WTC11 (cell line): ENCODE data around the gene ARFIP1. TPM values are rescaled to one million over a fixed set of nuclear protein-coding genes. Genes with fewer than 3 reads are reported as not detected.

ENCODE experiments used
- ATAC-seq: fragments of 200-7000 bp; cut with Tn5 transposase; 2 replicates; pipeline ENCODE4 v1.10.0; 2021; ENCODE audit warnings: mild to moderate bottlenecking, moderate library complexity
- CTCF ChIA-PET: fragments of 300-600 bp; sonication (Branson Sonifier 250); formaldehyde crosslinking; loops from one replicate; lab custom pipeline; 2021; ENCODE audit warnings: antibody characterized with exemption; lab: Charles Lee
- POLR2A ChIA-PET: fragments of 350-600 bp; sonication (Branson Sonifier 250); formaldehyde crosslinking; loops from one replicate; lab custom pipeline; 2021; ENCODE audit warnings: antibody characterized with exemption; lab: Charles Lee
- DNase-seq: peaks from one replicate; pipeline ENCODE4 v3.0.0; 2021; ENCODE audit warnings: low spot score
- H3K27ac Mint-ChIP-seq: 2 replicates; pipeline ENCODE4 v1.8.0; 2021; ENCODE audit warnings: mixed read lengths
- H3K27me3 Mint-ChIP-seq: 2 replicates; pipeline ENCODE4 v1.8.0; 2021; ENCODE audit warnings: low read depth, mild to moderate bottlenecking, moderate library complexity, mixed read lengths
- H3K36me3 Mint-ChIP-seq: 2 replicates; pipeline ENCODE4 v1.8.0; 2021; ENCODE audit warnings: mixed read lengths
- H3K4me1 Mint-ChIP-seq: 2 replicates; pipeline ENCODE4 v1.8.0; 2022; ENCODE audit warnings: mixed read lengths
- H3K4me3 Mint-ChIP-seq: 2 replicates; pipeline ENCODE4 v1.8.0; 2021; ENCODE audit warnings: mild to moderate bottlenecking, moderate library complexity, mixed read lengths
- H3K9me3 Mint-ChIP-seq: 2 replicates; pipeline ENCODE4 v1.8.0; 2021; ENCODE audit warnings: mixed read lengths
- AR ChIP-seq: fragments of 250-450 bp; sonication (Bioruptor Pico); IDR thresholded peaks from 2 replicates; pipeline ENCODE4 v1.9.0; 2021; ENCODE audit warnings: mild to moderate bottlenecking
- ATF1 ChIP-seq: sonication (generic); formaldehyde crosslinking; IDR thresholded peaks from 2 replicates; pipeline ENCODE4 v1.8.1; 2023; ENCODE audit warnings: mild to moderate bottlenecking, moderate library complexity, missing genetic modification reagents
- ATF2 ChIP-seq: sonication (generic); formaldehyde crosslinking; IDR thresholded peaks from 2 replicates; pipeline ENCODE4 v1.8.1; 2022; ENCODE audit warnings: low read depth, missing genetic modification reagents, borderline replicate concordance
- CREM ChIP-seq: sonication (generic); formaldehyde crosslinking; IDR thresholded peaks from 2 replicates; pipeline ENCODE4 v1.8.1; 2022; ENCODE audit warnings: mild to moderate bottlenecking, missing genetic modification reagents, moderate library complexity
- E2F5 ChIP-seq: sonication (generic); formaldehyde crosslinking; IDR thresholded peaks from 2 replicates; pipeline ENCODE4 v1.8.1; 2022; ENCODE audit warnings: mild to moderate bottlenecking, moderate library complexity, missing genetic modification reagents
- EMX1 ChIP-seq: fragments of 250-450 bp; sonication (Bioruptor Pico); IDR thresholded peaks from 2 replicates; pipeline ENCODE4 v1.8.0; 2021; ENCODE audit warnings: mild to moderate bottlenecking
- ETV6 ChIP-seq: sonication (generic); formaldehyde crosslinking; IDR thresholded peaks from 2 replicates; pipeline ENCODE4 v1.8.1; 2022; ENCODE audit warnings: mild to moderate bottlenecking, missing genetic modification reagents
- FOXK1 ChIP-seq: sonication (generic); formaldehyde crosslinking; IDR thresholded peaks from 2 replicates; pipeline ENCODE4 v1.8.0; 2022; ENCODE audit warnings: mild to moderate bottlenecking, moderate library complexity, missing genetic modification reagents
- JAZF1 ChIP-seq: fragments of 250-450 bp; sonication (Bioruptor Pico); IDR thresholded peaks from 2 replicates; pipeline ENCODE4 v1.9.0; 2021; ENCODE audit warnings: moderate library complexity, mild to moderate bottlenecking, inconsistent platforms
- JUN ChIP-seq: sonication (generic); formaldehyde crosslinking; IDR thresholded peaks from 2 replicates; pipeline ENCODE4 v1.8.0; 2023; ENCODE audit warnings: mild to moderate bottlenecking, missing genetic modification reagents
- NFATC4 ChIP-seq: fragments of 250-450 bp; sonication (Bioruptor Pico); IDR thresholded peaks from 2 replicates; pipeline ENCODE4 v1.9.0; 2021; ENCODE audit warnings: mild to moderate bottlenecking
- NFYB ChIP-seq: sonication (generic); formaldehyde crosslinking; conservative IDR thresholded peaks from 2 replicates; pipeline ENCODE4 v1.8.0; 2022; ENCODE audit warnings: low read depth, missing genetic modification reagents
- OVOL2 ChIP-seq: fragments of 250-450 bp; sonication (Bioruptor Pico); IDR thresholded peaks from 2 replicates; pipeline ENCODE4 v1.9.0; 2021; ENCODE audit warnings: mild to moderate bottlenecking, borderline replicate concordance
- RORB ChIP-seq: fragments of 250-450 bp; sonication (Bioruptor Pico); IDR thresholded peaks from 2 replicates; pipeline ENCODE4 v1.9.0; 2021; ENCODE audit warnings: mild to moderate bottlenecking
- SMAD3 ChIP-seq: sonication (generic); formaldehyde crosslinking; IDR thresholded peaks from 2 replicates; pipeline ENCODE4 v1.8.0; 2022; ENCODE audit warnings: missing genetic modification reagents, mild to moderate bottlenecking, borderline replicate concordance
- USF2 ChIP-seq: sonication (generic); formaldehyde crosslinking; IDR thresholded peaks from 2 replicates; pipeline ENCODE4 v1.8.1; 2023; ENCODE audit warnings: mild to moderate bottlenecking, missing genetic modification reagents, moderate library complexity
- ZNF121 ChIP-seq: sonication (generic); formaldehyde crosslinking; IDR thresholded peaks from 2 replicates; pipeline ENCODE4 v1.8.0; 2023; ENCODE audit warnings: missing genetic modification reagents
- ZNF138 ChIP-seq: sonication (generic); formaldehyde crosslinking; conservative IDR thresholded peaks from 2 replicates; pipeline ENCODE4 v1.8.1; 2022; ENCODE audit warnings: mild to moderate bottlenecking, moderate library complexity, missing genetic modification reagents
- ZNF219 ChIP-seq: sonication (generic); formaldehyde crosslinking; IDR thresholded peaks from 2 replicates; pipeline ENCODE4 v1.8.0; 2023; ENCODE audit warnings: missing genetic modification reagents, mild to moderate bottlenecking, borderline replicate concordance
- ZNF317 ChIP-seq: sonication (generic); formaldehyde crosslinking; IDR thresholded peaks from 2 replicates; pipeline ENCODE4 v1.8.1; 2023; ENCODE audit warnings: low read depth, mild to moderate bottlenecking, moderate library complexity, missing genetic modification reagents, borderline replicate concordance
- ZNF396 ChIP-seq: fragments of 250-450 bp; sonication (Bioruptor Pico); IDR thresholded peaks from 2 replicates; pipeline ENCODE4 v1.8.0; 2021; ENCODE audit warnings: mild to moderate bottlenecking, moderate library complexity, borderline replicate concordance
- ZNF425 ChIP-seq: fragments of 250-450 bp; sonication (Bioruptor Pico); conservative IDR thresholded peaks from 2 replicates; pipeline ENCODE4 v1.9.0; 2021; ENCODE audit warnings: mild to moderate bottlenecking
- ZNF512 ChIP-seq: sonication (generic); formaldehyde crosslinking; IDR thresholded peaks from 2 replicates; pipeline ENCODE4 v1.8.1; 2022; ENCODE audit warnings: missing genetic modification reagents, borderline replicate concordance
- total RNA-seq: library from RNA; stranded (reverse); gene quantifications from 3 replicates; pipeline ENCODE4 v1.2.3, GENCODE V29; 2021

ARFIP1 gene
- total RNA-seq, 1 experiment from 2014 or later, result 35.3 TPM

GRCh38 chr4:152898606-152899005 is 118.9 kb downstream of the ARFIP1 start (continued):
- TF ChIP-seq AR (CRISPR knock-in tag) (no peak), ATF2 (CRISPR knock-in tag) (no peak)

GRCh38 chr4:152900395-152900794 is 120.6 kb downstream of the ARFIP1 start:
- Mint-ChIP-seq H3K36me3 (peaks cover 7% of the 10 kb centered on the region), H3K27me3 (no peaks in the 10 kb centered on the region), H3K27ac (0 out of 2 replicates have a peak overlapping the region, but pooled peaks have one; percentile 71), H3K4me1 (peaks cover 17% of the 10 kb centered on the region), H3K4me3 (no peak overlapping the region), H3K9me3 (peaks cover 4% of the 10 kb centered on the region)
- ATAC-seq (no peak), DNase-seq (no peak)
- ChIA-PET CTCF (no interaction called here), POLR2A (no interaction called here)
- TF ChIP-seq JAZF1 (no peak), ZNF219 (no peak), ZNF317 (CRISPR knock-in tag) (no peak), EMX1 (no peak), OVOL2 (CRISPR knock-in tag) (no peak), SMAD3 (CRISPR knock-in tag) (no peak), ZNF425 (no peak), CREM (CRISPR knock-in tag) (no peak), FOXK1 (CRISPR knock-in tag) (no peak)

- Mint-ChIP-seq H3K4me1 (peaks cover 13% of the 10 kb centered on the region), H3K4me3 (no peak overlapping the region)
- CTCF ChIA-PET, result no interaction called here
- TF ChIP-seq SMAD3 (CRISPR knock-in tag) (no peak), ATF1 (no peak), ZNF396 (CRISPR knock-in tag) (no peak), ETV6 (CRISPR knock-in tag) (no peak), JUN (no peak), E2F5 (no peak), NFATC4 (CRISPR knock-in tag) (no peak), NFYB (CRISPR knock-in tag) (no peak), ZNF138 (no peak), ZNF121 (CRISPR knock-in tag) (no peak), USF2 (CRISPR knock-in tag) (no peak), ZNF512 (CRISPR knock-in tag) (no peak), RORB (no peak)
Measured at GRCh38 chr4:152901205-152901604, 121.5 kb downstream of the ARFIP1 start.

More at GRCh38 chr4:152901205-152901604, 121.5 kb downstream of the ARFIP1 start:
- no peak overlapping the region for H3K27ac Mint-ChIP-seq
- DNase-seq (no peak), ATAC-seq (no peak)
- H3K36me3 Mint-ChIP-seq, result peaks cover 7% of the 10 kb centered on the region
- H3K27me3 Mint-ChIP-seq, result no peaks in the 10 kb centered on the region
- POLR2A ChIA-PET, result no interaction called here
- H3K9me3 Mint-ChIP-seq, result peaks cover 4% of the 10 kb centered on the region
